VCaP (cell line): ENCODE results near the gene DEF6.

ENCODE experiments used
- H3K27ac ChIP-seq: fragments of 450-650 bp; 2 replicates; pipeline ENCODE4 v1.5.1; 2017
- TF ChIP-seq, protein P1 (sequence below): fragments of 450-650 bp; conservative IDR thresholded peaks from 2 replicates; pipeline ENCODE4 v1.5.1; 2017; ENCODE audit warnings: mild to moderate bottlenecking, moderate library complexity

The DEF6 gene

DNA sequence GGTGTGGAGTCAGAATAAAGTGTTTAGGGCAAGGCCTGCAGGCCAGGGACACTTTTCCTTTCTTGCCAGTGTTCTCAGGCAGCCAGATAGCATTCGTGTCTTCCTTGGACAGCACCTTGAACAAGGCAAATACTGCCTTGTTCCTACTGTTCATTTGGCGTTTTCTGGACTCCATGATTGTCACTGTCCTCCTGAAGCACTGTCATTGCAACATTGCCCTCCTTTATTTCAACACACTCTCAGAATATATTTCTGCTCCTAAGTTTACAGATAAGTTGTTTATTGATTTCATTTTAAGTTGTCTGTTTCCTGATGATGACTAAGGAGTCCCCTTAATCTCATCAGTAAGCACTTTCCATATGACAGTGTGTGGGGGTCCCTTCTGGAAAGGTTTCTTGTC, 15.1 kb upstream of the DEF6 start:
- no peak overlapping the region for H3K27ac ChIP-seq
- TF ChIP-seq, protein P1, sequence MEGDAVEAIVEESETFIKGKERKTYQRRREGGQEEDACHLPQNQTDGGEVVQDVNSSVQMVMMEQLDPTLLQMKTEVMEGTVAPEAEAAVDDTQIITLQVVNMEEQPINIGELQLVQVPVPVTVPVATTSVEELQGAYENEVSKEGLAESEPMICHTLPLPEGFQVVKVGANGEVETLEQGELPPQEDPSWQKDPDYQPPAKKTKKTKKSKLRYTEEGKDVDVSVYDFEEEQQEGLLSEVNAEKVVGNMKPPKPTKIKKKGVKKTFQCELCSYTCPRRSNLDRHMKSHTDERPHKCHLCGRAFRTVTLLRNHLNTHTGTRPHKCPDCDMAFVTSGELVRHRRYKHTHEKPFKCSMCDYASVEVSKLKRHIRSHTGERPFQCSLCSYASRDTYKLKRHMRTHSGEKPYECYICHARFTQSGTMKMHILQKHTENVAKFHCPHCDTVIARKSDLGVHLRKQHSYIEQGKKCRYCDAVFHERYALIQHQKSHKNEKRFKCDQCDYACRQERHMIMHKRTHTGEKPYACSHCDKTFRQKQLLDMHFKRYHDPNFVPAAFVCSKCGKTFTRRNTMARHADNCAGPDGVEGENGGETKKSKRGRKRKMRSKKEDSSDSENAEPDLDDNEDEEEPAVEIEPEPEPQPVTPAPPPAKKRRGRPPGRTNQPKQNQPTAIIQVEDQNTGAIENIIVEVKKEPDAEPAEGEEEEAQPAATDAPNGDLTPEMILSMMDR, result no peak

DNA sequence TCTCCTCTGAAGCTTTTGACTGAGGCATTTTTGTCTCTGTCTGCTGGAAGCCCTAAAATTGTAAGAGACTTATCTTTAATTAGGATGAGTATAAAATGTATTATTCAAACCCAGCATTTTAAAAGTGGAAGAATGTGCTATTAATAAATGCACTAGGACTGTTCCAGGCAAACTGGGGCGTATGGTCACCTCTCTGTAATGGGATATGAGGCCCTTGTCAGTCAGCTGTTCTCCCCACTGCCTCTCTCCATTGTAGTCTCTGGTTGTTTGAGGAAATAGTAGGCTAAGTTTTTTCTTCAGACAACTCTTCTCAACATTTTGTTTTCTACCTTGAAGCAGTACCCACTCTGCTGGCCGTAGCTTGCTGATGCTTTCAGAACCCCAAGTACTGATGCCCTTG, 14.3 kb upstream of the DEF6 start:
- TF ChIP-seq, protein P1, result no peak
- H3K27ac ChIP-seq, result no peak overlapping the region

DNA sequence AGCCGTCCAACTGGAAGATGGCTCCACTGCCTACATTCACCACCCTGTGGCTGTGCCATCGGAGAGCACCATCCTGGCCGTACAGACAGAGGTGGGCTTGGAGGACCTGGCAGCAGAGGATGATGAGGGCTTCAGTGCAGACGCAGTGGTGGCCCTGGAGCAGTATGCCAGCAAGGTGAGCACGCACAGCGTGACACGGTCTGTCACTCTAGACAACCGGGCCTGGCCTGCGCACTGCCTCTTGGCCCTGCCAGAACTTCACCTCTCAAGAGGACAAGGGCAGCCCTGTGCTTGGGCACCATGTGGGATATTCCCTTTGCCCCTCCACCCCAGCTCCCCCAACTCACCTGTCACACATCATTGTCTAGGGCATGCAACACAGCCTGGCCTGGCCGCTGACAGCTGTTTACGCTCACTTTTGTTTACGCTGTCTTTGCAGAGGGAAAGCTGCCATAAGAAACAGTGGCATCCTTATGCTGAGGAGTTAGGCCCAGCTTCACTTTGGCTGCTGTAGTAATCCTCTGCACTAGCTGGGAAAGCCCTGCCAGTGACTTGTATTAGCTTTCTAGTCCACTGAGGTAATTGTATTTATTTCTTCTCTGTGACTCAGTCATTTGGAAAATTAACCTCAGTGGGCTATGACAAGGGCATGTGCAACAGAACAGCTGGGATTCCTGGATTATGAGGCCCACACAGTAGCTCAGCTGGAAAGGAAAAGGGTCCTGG, 9.8 kb upstream of the DEF6 start:
- no peak overlapping the region for H3K27ac ChIP-seq
- TF ChIP-seq, protein P1, result no peak

DNA sequence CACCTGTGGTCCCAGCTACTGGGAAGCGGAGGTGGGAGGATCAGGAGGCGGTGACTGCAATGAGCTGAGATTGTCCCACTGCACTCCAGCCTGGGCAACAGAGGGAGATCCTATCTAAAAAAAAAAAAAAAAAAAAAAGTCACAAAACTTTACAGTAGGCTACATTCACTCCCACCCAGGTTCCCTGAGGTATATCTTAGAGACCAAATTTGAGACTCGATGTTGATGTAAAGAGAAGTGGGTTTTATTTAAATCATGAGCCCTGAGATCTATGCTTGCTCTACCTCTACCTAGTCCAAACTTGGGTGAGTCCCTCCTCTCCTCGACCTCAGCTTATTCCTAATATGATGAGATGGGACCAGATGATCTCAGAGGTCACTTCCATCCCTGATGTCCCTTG, 8.8 kb upstream of the DEF6 start:
- TF ChIP-seq, protein P1, result no peak

DNA sequence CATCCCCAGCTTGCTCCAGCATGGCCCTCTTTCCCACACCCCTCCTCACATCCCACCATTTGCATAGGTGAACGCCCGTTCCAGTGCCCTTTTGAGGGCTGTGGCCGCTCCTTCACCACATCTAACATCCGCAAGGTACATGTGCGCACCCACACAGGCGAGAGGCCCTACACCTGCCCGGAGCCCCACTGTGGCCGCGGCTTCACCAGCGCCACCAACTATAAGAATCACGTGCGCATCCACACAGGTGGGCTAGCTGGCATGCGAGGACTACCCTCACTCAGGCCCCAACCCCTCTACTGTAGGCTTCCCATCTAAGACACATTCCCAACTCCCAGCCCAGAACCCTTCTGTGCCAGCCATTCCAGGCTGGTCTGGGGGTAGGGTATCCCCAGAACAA, 6.1 kb upstream of the DEF6 start:
- TF ChIP-seq, protein P1, result no peak
- H3K27ac ChIP-seq, result no peak overlapping the region

More for the DNA sequence above, 8.8 kb upstream of the DEF6 start:
- H3K27ac ChIP-seq, result no peak overlapping the region

DNA sequence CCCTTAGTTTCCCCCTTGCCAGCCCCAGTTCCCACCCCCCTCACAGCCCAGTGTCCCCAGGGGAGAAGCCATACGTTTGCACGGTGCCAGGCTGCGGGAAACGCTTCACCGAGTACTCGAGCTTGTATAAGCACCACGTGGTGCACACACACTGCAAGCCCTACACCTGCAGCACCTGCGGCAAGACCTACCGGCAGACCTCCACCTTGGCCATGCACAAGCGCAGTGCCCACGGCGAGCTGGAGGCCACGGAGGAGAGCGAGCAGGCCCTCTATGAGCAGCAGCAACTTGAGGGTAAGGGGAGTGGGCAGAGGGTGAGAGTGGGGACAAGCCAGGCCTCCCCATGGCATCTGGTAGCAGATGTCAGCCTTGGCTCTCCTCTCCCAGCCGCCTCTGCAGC, 5.1 kb upstream of the DEF6 start:
- TF ChIP-seq, protein P1, result no peak
- no peak overlapping the region for H3K27ac ChIP-seq

DNA sequence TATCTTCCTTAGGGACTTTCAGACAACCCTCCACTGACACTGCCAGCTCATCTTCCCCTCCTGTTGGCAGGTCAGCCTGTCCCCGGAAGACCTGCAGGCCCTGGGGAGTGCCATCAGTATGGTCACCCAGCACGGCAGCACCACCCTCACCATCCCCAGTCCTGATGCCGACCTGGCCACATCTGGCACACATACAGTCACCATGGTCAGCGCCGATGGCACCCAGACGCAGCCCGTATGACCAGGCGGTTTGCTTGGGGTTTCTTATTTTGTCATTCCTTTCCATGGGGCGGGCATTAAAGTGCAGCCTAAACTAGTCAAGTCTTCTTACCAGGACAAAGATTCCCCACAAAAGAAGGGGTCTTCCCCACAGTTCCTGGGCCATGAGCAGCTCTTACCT, 3.9 kb upstream of the DEF6 start:
- TF ChIP-seq, protein P1, result no peak

More for the DNA sequence above, 3.9 kb upstream of the DEF6 start:
- no peak overlapping the region for H3K27ac ChIP-seq
